K562 (cell line): ENCODE measurements around the gene PHF21A. TPM values are rescaled to one million over a fixed set of nuclear protein-coding genes. Genes with fewer than 3 reads are reported as not detected.

Source experiments
- BRD9 ChIP-seq: fragments of 450-650 bp; IDR thresholded peaks from 2 replicates; pipeline ENCODE4 v1.6.1; 2018; ENCODE audit warnings: low read depth; ENCODE audit not compliant: partially characterized antibody
- BRF1 ChIP-seq: IDR thresholded peaks from 3 replicates; pipeline ENCODE4 v1.6.1; 2011; ENCODE audit warnings: borderline replicate concordance, mild to moderate bottlenecking; ENCODE audit not compliant: insufficient read length; ENCODE audit errors: extremely low read depth
- CXXC5 ChIP-seq: fragments of 250-450 bp; sonication (Bioruptor Pico); IDR thresholded peaks from 2 replicates; pipeline ENCODE4 v1.8.0; 2022; ENCODE audit warnings: inconsistent platforms, mild to moderate bottlenecking, moderate library complexity
- FOS ChIP-seq: IDR thresholded peaks from 3 replicates; pipeline ENCODE4 v1.6.1; 2011; ENCODE audit not compliant: insufficient read length; ENCODE audit errors: extremely low read depth
- KDM1A ChIP-seq, 2 experiments: fragments of 450-650 bp; IDR thresholded peaks; 2 replicates each; pipeline ENCODE4 v1.6.1; 2016; ENCODE audit warnings: mild to moderate bottlenecking in 2 of 2
- MCM2 ChIP-seq: fragments of 450-650 bp; IDR thresholded peaks from 2 replicates; pipeline ENCODE4 v1.6.1; 2017; ENCODE audit warnings: low read depth, mild to moderate bottlenecking
- MEIS2 ChIP-seq: fragments of 450-650 bp; IDR thresholded peaks from 2 replicates; pipeline ENCODE4 v1.6.1; 2014; ENCODE audit warnings: mild to moderate bottlenecking; ENCODE audit not compliant: partially characterized antibody
- PHB ChIP-seq: fragments of 250-450 bp; sonication (Bioruptor Pico); IDR thresholded peaks from 2 replicates; pipeline ENCODE4 v1.5.0; 2021
- SETDB1 ChIP-seq: IDR thresholded peaks from one replicate; pipeline ENCODE4 v1.6.1; 2012; ENCODE audit warnings: low read length, control low read depth, inconsistent platforms
- ZNF431 ChIP-seq: sonication (generic); formaldehyde crosslinking; IDR thresholded peaks from 2 replicates; pipeline ENCODE4 v1.8.0; 2022; ENCODE audit warnings: mild to moderate bottlenecking, missing genetic modification reagents
- ZNF584 ChIP-seq: fragments of 200-800 bp; sonication (Bioruptor generic); IDR thresholded peaks from 2 replicates; pipeline ENCODE4 v1.6.1; 2016; ENCODE audit warnings: low read depth, mild to moderate bottlenecking, missing genetic modification characterization, missing compliant biosample characterization
- ZNF699 ChIP-seq: fragments of 250-450 bp; sonication (Bioruptor Pico); IDR thresholded peaks from 2 replicates; pipeline ENCODE4 v1.8.0; 2021; ENCODE audit warnings: mild to moderate bottlenecking, moderate library complexity; ENCODE audit not compliant: insufficient replicate concordance
- ZNF75A ChIP-seq: fragments of 450-650 bp; formaldehyde crosslinking; IDR thresholded peaks from 2 replicates; pipeline ENCODE4 v1.4.0; 2020; ENCODE audit warnings: mild to moderate bottlenecking
- polyA plus RNA-seq, 8 experiments: library from polyadenylated mRNA; depleted of rRNA in 4 of 8; stranded (reverse) in 5 of 8; unstranded in 3 of 8; fragments of >200 nt; fragmentation: Nextera tagmentation in 2 of 8; fragmentation: Illumina TruSeq in 1 of 8; extraction: Ambion mirVana in 2 of 8; extraction: Trizol in 1 of 8; gene quantifications; 2 replicates each; pipeline versions ENCODE4 v1.2.1 to v1.2.3, GENCODE V29; 2011 to 2014; ENCODE audit warnings: inconsistent platforms in 1 of 8, missing spikeins in 1 of 8
- total RNA-seq, 7 experiments: library from RNA; depleted of rRNA in 6 of 7; stranded (reverse); fragments of >200 nt in 6 of 7; fragmentation: Illumina TruSeq in 2 of 7; extraction: Trizol in 2 of 7; gene quantifications; 2 replicates each; pipeline versions ENCODE4 v1.2.1 to v1.2.3, GENCODE V29; 2011 to 2021; ENCODE audit warnings: low replicate concordance in 1 of 7
- TF ChIP-seq, protein P1 (sequence below), 2 experiments: fragments of 450-650 bp; formaldehyde crosslinking in 1 of 2; IDR thresholded peaks; 2 replicates each; pipeline versions ENCODE4 v1.4.0 to v1.6.1; 2014 to 2020; ENCODE audit warnings: mild to moderate bottlenecking in 2 of 2, borderline replicate concordance in 1 of 2, low read depth in 1 of 2
- TF ChIP-seq, protein P2 (sequence below): fragments of 450-650 bp; IDR thresholded peaks from 2 replicates; pipeline ENCODE4 v1.6.1; 2017; ENCODE audit warnings: antibody characterized with exemption
- TF ChIP-seq, protein P3 (sequence below): fragments of 250-450 bp; sonication (Bioruptor Pico); IDR thresholded peaks from 2 replicates; pipeline ENCODE4 v1.9.0; 2021; ENCODE audit warnings: mild to moderate bottlenecking, inconsistent platforms

The PHF21A gene
- total and polyA plus RNA-seq, 9 of the 15 experiments (the other 6 are each of a cell fraction or from before 2014, with no cell fraction given), result 1.5 to 32.4 (median 10.7) TPM

GRCh38 chr11:45995342-45995734, 125.9 kb downstream of the PHF21A start (continued):
- TF ChIP-seq, protein P1, sequence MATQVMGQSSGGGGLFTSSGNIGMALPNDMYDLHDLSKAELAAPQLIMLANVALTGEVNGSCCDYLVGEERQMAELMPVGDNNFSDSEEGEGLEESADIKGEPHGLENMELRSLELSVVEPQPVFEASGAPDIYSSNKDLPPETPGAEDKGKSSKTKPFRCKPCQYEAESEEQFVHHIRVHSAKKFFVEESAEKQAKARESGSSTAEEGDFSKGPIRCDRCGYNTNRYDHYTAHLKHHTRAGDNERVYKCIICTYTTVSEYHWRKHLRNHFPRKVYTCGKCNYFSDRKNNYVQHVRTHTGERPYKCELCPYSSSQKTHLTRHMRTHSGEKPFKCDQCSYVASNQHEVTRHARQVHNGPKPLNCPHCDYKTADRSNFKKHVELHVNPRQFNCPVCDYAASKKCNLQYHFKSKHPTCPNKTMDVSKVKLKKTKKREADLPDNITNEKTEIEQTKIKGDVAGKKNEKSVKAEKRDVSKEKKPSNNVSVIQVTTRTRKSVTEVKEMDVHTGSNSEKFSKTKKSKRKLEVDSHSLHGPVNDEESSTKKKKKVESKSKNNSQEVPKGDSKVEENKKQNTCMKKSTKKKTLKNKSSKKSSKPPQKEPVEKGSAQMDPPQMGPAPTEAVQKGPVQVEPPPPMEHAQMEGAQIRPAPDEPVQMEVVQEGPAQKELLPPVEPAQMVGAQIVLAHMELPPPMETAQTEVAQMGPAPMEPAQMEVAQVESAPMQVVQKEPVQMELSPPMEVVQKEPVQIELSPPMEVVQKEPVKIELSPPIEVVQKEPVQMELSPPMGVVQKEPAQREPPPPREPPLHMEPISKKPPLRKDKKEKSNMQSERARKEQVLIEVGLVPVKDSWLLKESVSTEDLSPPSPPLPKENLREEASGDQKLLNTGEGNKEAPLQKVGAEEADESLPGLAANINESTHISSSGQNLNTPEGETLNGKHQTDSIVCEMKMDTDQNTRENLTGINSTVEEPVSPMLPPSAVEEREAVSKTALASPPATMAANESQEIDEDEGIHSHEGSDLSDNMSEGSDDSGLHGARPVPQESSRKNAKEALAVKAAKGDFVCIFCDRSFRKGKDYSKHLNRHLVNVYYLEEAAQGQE (IDR thresholded peaks at IDR 0.05; ENCODE audit: borderline replicate concordance), result no peak
- TF ChIP-seq, protein P1 (CRISPR knock-in tag; IDR thresholded peaks at IDR 0.05; ENCODE audit: low read depth), result no peak
- TF ChIP-seq MCM2, result no peak
- TF ChIP-seq BRD9, result peak; percentile 18
- no peak for TF ChIP-seq ZNF75A
- TF ChIP-seq MEIS2, result peak; percentile 68
- TF ChIP-seq BRF1, result no peak
- TF ChIP-seq PHB (CRISPR knock-in tag), result no peak
- TF ChIP-seq CXXC5 (CRISPR knock-in tag), result no peak; the same call in 1 of the 2 replicates
- TF ChIP-seq ZNF584 (CRISPR knock-in tag), result no peak
- TF ChIP-seq, protein P2, sequence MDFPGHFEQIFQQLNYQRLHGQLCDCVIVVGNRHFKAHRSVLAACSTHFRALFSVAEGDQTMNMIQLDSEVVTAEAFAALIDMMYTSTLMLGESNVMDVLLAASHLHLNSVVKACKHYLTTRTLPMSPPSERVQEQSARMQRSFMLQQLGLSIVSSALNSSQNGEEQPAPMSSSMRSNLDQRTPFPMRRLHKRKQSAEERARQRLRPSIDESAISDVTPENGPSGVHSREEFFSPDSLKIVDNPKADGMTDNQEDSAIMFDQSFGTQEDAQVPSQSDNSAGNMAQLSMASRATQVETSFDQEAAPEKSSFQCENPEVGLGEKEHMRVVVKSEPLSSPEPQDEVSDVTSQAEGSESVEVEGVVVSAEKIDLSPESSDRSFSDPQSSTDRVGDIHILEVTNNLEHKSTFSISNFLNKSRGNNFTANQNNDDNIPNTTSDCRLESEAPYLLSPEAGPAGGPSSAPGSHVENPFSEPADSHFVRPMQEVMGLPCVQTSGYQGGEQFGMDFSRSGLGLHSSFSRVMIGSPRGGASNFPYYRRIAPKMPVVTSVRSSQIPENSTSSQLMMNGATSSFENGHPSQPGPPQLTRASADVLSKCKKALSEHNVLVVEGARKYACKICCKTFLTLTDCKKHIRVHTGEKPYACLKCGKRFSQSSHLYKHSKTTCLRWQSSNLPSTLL, result no peak
- TF ChIP-seq ZNF699 (CRISPR knock-in tag), result no peak
- no peak; a peak in 1 of 4 replicates for TF ChIP-seq KDM1A (IDR thresholded peaks at IDR 0.05)
- TF ChIP-seq ZNF431 (CRISPR knock-in tag), result no peak; the same call in 1 of the 2 replicates
- TF ChIP-seq, protein P3, sequence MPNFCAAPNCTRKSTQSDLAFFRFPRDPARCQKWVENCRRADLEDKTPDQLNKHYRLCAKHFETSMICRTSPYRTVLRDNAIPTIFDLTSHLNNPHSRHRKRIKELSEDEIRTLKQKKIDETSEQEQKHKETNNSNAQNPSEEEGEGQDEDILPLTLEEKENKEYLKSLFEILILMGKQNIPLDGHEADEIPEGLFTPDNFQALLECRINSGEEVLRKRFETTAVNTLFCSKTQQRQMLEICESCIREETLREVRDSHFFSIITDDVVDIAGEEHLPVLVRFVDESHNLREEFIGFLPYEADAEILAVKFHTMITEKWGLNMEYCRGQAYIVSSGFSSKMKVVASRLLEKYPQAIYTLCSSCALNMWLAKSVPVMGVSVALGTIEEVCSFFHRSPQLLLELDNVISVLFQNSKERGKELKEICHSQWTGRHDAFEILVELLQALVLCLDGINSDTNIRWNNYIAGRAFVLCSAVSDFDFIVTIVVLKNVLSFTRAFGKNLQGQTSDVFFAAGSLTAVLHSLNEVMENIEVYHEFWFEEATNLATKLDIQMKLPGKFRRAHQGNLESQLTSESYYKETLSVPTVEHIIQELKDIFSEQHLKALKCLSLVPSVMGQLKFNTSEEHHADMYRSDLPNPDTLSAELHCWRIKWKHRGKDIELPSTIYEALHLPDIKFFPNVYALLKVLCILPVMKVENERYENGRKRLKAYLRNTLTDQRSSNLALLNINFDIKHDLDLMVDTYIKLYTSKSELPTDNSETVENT (CRISPR knock-in tag), result no peak
- TF ChIP-seq FOS, result peak; percentile 6
- no peak for TF ChIP-seq SETDB1
